Testis (tissue), 3 donors: ENCODE results near the gene PRDX2. TPM values are rescaled to one million over a fixed set of nuclear protein-coding genes. Genes with fewer than 3 reads are reported as not detected.
"Not testable (repeated sequence)": the region's sequence is repeated elsewhere in the genome, so short reads cannot be mapped to it uniquely, and the experiment has no call there.

Experiments used
- DNase-seq: peaks from one replicate; pipeline ENCODE4 v3.0.0-alpha.2; 2019
- H3K27ac ChIP-seq, 2 donors: fragments of 200-600 bp; sonication (generic); one replicate each; pipeline ENCODE4 v1.5.1; 2019
- H3K27me3 ChIP-seq: fragments of 200-600 bp; sonication (generic); one replicate; pipeline ENCODE4 v1.5.1; 2019
- H3K36me3 ChIP-seq: fragments of 200-600 bp; sonication (generic); one replicate; pipeline ENCODE4 v1.5.1; 2017; ENCODE audit warnings: low read depth; ENCODE audit errors: missing control alignments
- H3K4me1 ChIP-seq: fragments of 200-600 bp; sonication (generic); one replicate; pipeline ENCODE4 v1.5.1; 2019
- H3K4me3 ChIP-seq, 2 donors: fragments of 200-600 bp; sonication (generic); one replicate each; pipeline ENCODE4 v1.5.1; 2017 to 2019
- H3K9me3 ChIP-seq: fragments of 200-600 bp; sonication (generic); one replicate; pipeline ENCODE4 v1.5.1; 2017
- POLR2A ChIP-seq: fragments of 450-650 bp; IDR thresholded peaks from one replicate; pipeline ENCODE4 v1.6.1; 2017; ENCODE audit warnings: antibody characterized with exemption, mild to moderate bottlenecking, moderate library complexity
- WGBS, 2 donors: methylation state at CpG; one replicate each; pipeline ENCODE4 v1.1.5; 2018; 5-methylcytosine and 5-hydroxymethylcytosine counted together
- intact Hi-C: fragments of 100-400 bp; cut with DNase I; formaldehyde crosslinking; loops from one replicate; pipeline ENCODE4 v1.15.1; 2023; ENCODE audit warnings: low total_unique reads
- polyA plus RNA-seq: library from polyadenylated mRNA; stranded (reverse); fragments of 350-450 nt; fragmentation: Illumina TruSeq; extraction: RNeasy Lipid Tissue Mini Kit (QIAGEN cat#74804); gene quantifications from one replicate; pipeline ENCODE4 v1.2.3, GENCODE V29; 2014; ENCODE audit warnings: low read depth, low replicate concordance; ENCODE audit not compliant: insufficient read depth
- total RNA-seq, 2 donors: library from RNA; depleted of rRNA; stranded (reverse); fragments of >200 nt; gene quantifications; one replicate each; pipeline ENCODE4 v1.2.3, GENCODE V29; 2016
- TF ChIP-seq, protein P1 (sequence below), 3 experiments: fragments of 450-650 bp in 2 of 3; fragments of 200-600 bp in 1 of 3; sonication (generic) in 1 of 3; IDR thresholded peaks; one replicate each; pipeline ENCODE4 v1.5.1; 2016 to 2019; ENCODE audit warnings: antibody characterized with exemption in 3 of 3, mild to moderate bottlenecking in 2 of 3, moderate library complexity in 1 of 3

Gene PRDX2
- total and polyA plus RNA-seq, 3 donors from 2014 or later = 72.1 to 117 (median 87.1) TPM

- DNase-seq = no peak
- whole genome bisulfite sequencing, 2 donors = 10 to 32% methylated on average over 21 to 23 of the region's 23 CpGs
- H3K36me3 ChIP-seq = no peaks in the 10 kb centered on the region
- no peaks in the 10 kb centered on the region for H3K27me3 ChIP-seq
- TF ChIP-seq, protein P1, sequence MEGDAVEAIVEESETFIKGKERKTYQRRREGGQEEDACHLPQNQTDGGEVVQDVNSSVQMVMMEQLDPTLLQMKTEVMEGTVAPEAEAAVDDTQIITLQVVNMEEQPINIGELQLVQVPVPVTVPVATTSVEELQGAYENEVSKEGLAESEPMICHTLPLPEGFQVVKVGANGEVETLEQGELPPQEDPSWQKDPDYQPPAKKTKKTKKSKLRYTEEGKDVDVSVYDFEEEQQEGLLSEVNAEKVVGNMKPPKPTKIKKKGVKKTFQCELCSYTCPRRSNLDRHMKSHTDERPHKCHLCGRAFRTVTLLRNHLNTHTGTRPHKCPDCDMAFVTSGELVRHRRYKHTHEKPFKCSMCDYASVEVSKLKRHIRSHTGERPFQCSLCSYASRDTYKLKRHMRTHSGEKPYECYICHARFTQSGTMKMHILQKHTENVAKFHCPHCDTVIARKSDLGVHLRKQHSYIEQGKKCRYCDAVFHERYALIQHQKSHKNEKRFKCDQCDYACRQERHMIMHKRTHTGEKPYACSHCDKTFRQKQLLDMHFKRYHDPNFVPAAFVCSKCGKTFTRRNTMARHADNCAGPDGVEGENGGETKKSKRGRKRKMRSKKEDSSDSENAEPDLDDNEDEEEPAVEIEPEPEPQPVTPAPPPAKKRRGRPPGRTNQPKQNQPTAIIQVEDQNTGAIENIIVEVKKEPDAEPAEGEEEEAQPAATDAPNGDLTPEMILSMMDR (IDR thresholded peaks at IDR 0.05) = no peak
- H3K4me3 ChIP-seq = no peak overlapping the region
- H3K27ac ChIP-seq = no peak overlapping the region
- intact Hi-C loops = no loop called here
- H3K9me3 ChIP-seq = no peaks in the 10 kb centered on the region
- no peaks in the 10 kb centered on the region for H3K4me1 ChIP-seq
Observed at GRCh38 chr19:12828494-12828893, 26.9 kb upstream of the PRDX2 start.

GRCh38 chr19:12825254-12826131 is 23.9 kb upstream of the PRDX2 start:
- no peaks in the 10 kb centered on the region for H3K36me3 ChIP-seq
- H3K4me3 ChIP-seq = peak overlapping the region; percentile 17 to 34
- no peaks in the 10 kb centered on the region for H3K27me3 ChIP-seq
- no peak overlapping the region for H3K27ac ChIP-seq
- WGBS, 2 donors = 5 to 6% methylated on average over 20 to 38 of the region's 46 CpGs
- no peaks in the 10 kb centered on the region for H3K9me3 ChIP-seq
- TF ChIP-seq, protein P1 (IDR thresholded peaks at IDR 0.05) = no peak
- no peak for TF ChIP-seq POLR2A
- intact Hi-C loops = no loop called here
- no peaks in the 10 kb centered on the region for H3K4me1 ChIP-seq
- no peak for DNase-seq

GRCh38 chr19:12821761-12822160 is 20.2 kb upstream of the PRDX2 start:
- TF ChIP-seq POLR2A = no peak
- TF ChIP-seq, protein P1 (IDR thresholded peaks at IDR 0.05) = no peak
- Histone ChIP-seq H3K36me3 (no peaks in the 10 kb centered on the region), H3K27me3 (no peaks in the 10 kb centered on the region), H3K4me1 (no peaks in the 10 kb centered on the region), H3K9me3 (no peaks in the 10 kb centered on the region), H3K27ac (no peak overlapping the region), H3K4me3 (no peak overlapping the region)
- intact Hi-C loops = no loop called here
- DNase-seq = no peak
- 94 to 97% methylated on average over 2 of the region's 2 CpGs for WGBS, 2 donors

GRCh38 chr19:12817810-12818209 is 16.2 kb upstream of the PRDX2 start:
- DNase-seq, H3K9me3 ChIP-seq, H3K4me1 ChIP-seq, intact Hi-C loops, H3K4me3 ChIP-seq, H3K36me3 ChIP-seq, H3K27me3 ChIP-seq, H3K27ac ChIP-seq: not testable (repeated sequence)
- 91 to 94% methylated on average over 11 of the region's 11 CpGs for WGBS, 2 donors

GRCh38 chr19:12817188-12817587 is 15.6 kb upstream of the PRDX2 start:
- intact Hi-C loops = not testable (repeated sequence)

DNA sequence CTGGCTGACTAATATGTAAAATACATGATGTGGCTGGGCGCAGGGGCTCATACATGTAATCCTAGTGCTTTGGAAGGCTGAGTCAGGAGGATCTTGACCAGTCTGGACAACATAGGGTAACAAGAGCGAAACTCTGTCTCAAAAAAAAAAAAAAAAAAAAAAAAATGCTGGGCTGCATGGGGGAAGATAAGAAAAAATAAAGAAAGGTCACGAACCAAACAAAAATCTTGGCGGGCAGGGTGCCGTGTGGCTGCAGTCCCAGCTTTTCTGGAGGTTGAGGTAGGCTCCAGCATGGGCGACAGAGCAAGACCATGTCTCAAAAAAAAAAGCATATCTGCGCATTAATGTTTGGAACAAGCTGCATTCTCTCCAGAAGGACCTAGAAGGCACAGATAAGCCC is 13.5 kb upstream of the PRDX2 start:
- DNase-seq = no peak
- Histone ChIP-seq H3K27me3 (no peaks in the 10 kb centered on the region), H3K9me3 (no peaks in the 10 kb centered on the region), H3K4me3 (no peak overlapping the region), H3K4me1 (no peaks in the 10 kb centered on the region), H3K36me3 (no peaks in the 10 kb centered on the region), H3K27ac (no peak overlapping the region)
- intact Hi-C loops = no loop called here
- WGBS, 2 donors = 91 to 97% methylated on average over 7 of the region's 7 CpGs
- TF ChIP-seq, protein P1 (IDR thresholded peaks at IDR 0.05) = no peak
- no peak for TF ChIP-seq POLR2A

More at GRCh38 chr19:12817188-12817587, 15.6 kb upstream of the PRDX2 start:
- not testable (repeated sequence) for H3K36me3 ChIP-seq, DNase-seq, H3K27ac ChIP-seq, H3K9me3 ChIP-seq, H3K27me3 ChIP-seq, H3K4me3 ChIP-seq, H3K4me1 ChIP-seq
- 90 to 95% methylated on average over 6 of the region's 6 CpGs for WGBS, 2 donors
